HG03135 (cell line): ENCODE measurements around the gene ARHGAP10.

ENCODE experiments used
- ATAC-seq: cut with Tn5 transposase; IDR thresholded peaks from one replicate; pipeline ENCODE4 v1.9.1; 2021; ENCODE audit warnings: mild to moderate bottlenecking, moderate library complexity; ENCODE audit not compliant: unreplicated experiment

ARHGAP10 gene

GRCh38 chr4:147731580-147732517 is at the start of gene ARHGAP10:
Gene ARHGAP10, plus strand, starts transcription at chr4:147732088. Its CDS starts 214 bp downstream, at chr4:147732302.
- peak; percentile 58 for ATAC-seq

GRCh38 chr4:147682755-147683154 is 49.1 kb upstream of the ARHGAP10 start:
- ATAC-seq, result no peak

GRCh38 chr4:147683188-147683591 is 48.7 kb upstream of the ARHGAP10 start:
- ATAC-seq, result no peak

- peak; percentile 99 for ATAC-seq
These were observed 47.9 kb upstream of the ARHGAP10 start, which contains the start of gene PRMT9 for GRCh38 chr4:147683717-147684700. Gene PRMT9, minus strand, starts transcription at chr4:147684163. Its CDS starts 176 bp downstream, at chr4:147683987.

GRCh38 chr4:147689067-147689466 is 42.8 kb upstream of the ARHGAP10 start:
- ATAC-seq, result no peak

- no peak for ATAC-seq
These were observed 40.1 kb upstream of the ARHGAP10 start for GRCh38 chr4:147691820-147692219.

GRCh38 chr4:147693218-147693617 is 38.7 kb upstream of the ARHGAP10 start:
- ATAC-seq, result no peak

GRCh38 chr4:147696866-147697265 is 35.0 kb upstream of the ARHGAP10 start:
- no peak for ATAC-seq

- no peak for ATAC-seq
These were observed 27.0 kb upstream of the ARHGAP10 start for GRCh38 chr4:147704846-147705245.

GRCh38 chr4:147707892-147708672 is 23.8 kb upstream of the ARHGAP10 start:
- ATAC-seq, result peak; percentile 51

GRCh38 chr4:147709999-147710398 is 21.9 kb upstream of the ARHGAP10 start:
- ATAC-seq, result no peak

GRCh38 chr4:147714575-147715401 is 17.1 kb upstream of the ARHGAP10 start:
- ATAC-seq, result no peak

GRCh38 chr4:147717878-147718277 is 14.0 kb upstream of the ARHGAP10 start:
- ATAC-seq, result peak; percentile 83

GRCh38 chr4:147723326-147723725 is 8.6 kb upstream of the ARHGAP10 start:
- no peak for ATAC-seq

GRCh38 chr4:147724468-147725201 is 7.3 kb upstream of the ARHGAP10 start:
- no peak for ATAC-seq

- ATAC-seq, result no peak
These were observed 6.2 kb upstream of the ARHGAP10 start for GRCh38 chr4:147725673-147726072.

- no peak for ATAC-seq
These were observed 4.3 kb upstream of the ARHGAP10 start for GRCh38 chr4:147727476-147728028.

GRCh38 chr4:147730333-147730732 is 1.6 kb upstream of the ARHGAP10 start:
- ATAC-seq, result no peak
